ENCODE results near the gene FAM234A. TPM values are rescaled to one million over a fixed set of nuclear protein-coding genes. Genes with fewer than 3 reads are reported as not detected.

Gene FAM234A
- total RNA-seq, 2 experiments from 2014 or later, result 10.9 to 26.8 TPM

DNA sequence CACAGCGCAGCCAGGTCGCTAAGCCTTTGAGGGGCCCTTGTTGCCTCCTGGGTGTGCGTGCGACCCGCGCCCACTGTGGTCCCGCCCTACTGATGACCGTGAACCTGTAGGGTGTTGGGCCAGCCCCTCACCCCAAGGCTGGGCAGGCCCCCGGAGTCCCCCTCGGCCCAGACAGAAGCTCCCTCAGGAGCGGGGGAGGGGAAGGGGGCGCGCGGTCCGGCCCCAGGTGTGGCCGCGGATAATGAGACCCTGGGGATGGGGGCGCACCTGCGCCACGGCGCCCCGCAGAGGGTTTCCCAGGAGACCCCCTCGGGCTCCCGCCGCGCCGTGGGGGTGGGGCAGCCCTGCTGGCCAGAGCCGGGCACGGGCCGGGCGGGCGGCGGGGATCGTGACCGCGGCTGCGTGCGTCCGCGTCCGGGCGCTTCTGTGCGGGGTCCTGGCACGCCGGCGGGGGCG is 45.4 kb downstream of the FAM234A start:
- no peak overlapping the region for H3K4me2 ChIP-seq (ENCODE audit: low read length)
- H3K4me1 ChIP-seq (ENCODE audit: insufficient read depth, low read length, poor library complexity, severe bottlenecking), result no peaks in the 10 kb centered on the region
- no TSS peak for BruUV-seq (replicated peaks)
- TF ChIP-seq EZH2phosphoT487 (IDR thresholded peaks at IDR 0.05; ENCODE audit: borderline replicate concordance, low read depth, low read length) (no peak), CTCF (conservative IDR thresholded peaks at IDR 0.05; ENCODE audit: low read length) (no peak)
- no peak overlapping the region for H2AFZ ChIP-seq (ENCODE audit: low read length)
- H3K27ac ChIP-seq (ENCODE audit: low read depth, low read length, poor library complexity, severe bottlenecking), result no peak overlapping the region
- H3K9me2 ChIP-seq (ENCODE audit: insufficient read depth, low read length), result no peaks in the 10 kb centered on the region
- no peaks in the 10 kb centered on the region for H3K36me3 ChIP-seq (ENCODE audit: insufficient read depth, low read length)
- H3K9me3 ChIP-seq (ENCODE audit: low read length), result no peaks in the 10 kb centered on the region
- ChIA-PET CTCF (ENCODE audit: unreplicated experiment) (no interaction called here), POLR2A (no interaction called here)
- no peaks in the 10 kb centered on the region for H3K79me2 ChIP-seq (ENCODE audit: insufficient read depth, low read depth, low read length)
- no peak overlapping the region for H3K4me3 ChIP-seq (ENCODE audit: low read depth, low read length, poor library complexity, severe bottlenecking)
- no peaks in the 10 kb centered on the region for H4K20me1 ChIP-seq (ENCODE audit: insufficient read depth, low read length)
- intact Hi-C loops (cut with micrococcal nuclease; ENCODE audit: unreplicated experiment), result no loop called here
- no peak for DNase-seq (ENCODE audit: low spot score)

- Histone ChIP-seq H2AFZ (ENCODE audit: low read length) (no peak within 1 kb of the TSS), H3K4me2 (ENCODE audit: low read length) (no peak within 1 kb of the TSS), H3K27ac (ENCODE audit: low read depth, low read length, poor library complexity, severe bottlenecking) (no peak within 1 kb of the TSS), H3K4me1 (ENCODE audit: insufficient read depth, low read length, poor library complexity, severe bottlenecking) (no peaks in the 10 kb centered on the region), H3K4me3 (ENCODE audit: low read depth, low read length, poor library complexity, severe bottlenecking) (no peak within 1 kb of the TSS), H3K9me3 (ENCODE audit: low read length) (no peaks in the 10 kb centered on the region), H3K9me2 (ENCODE audit: insufficient read depth, low read length) (no peaks in the 10 kb centered on the region), H3K36me3 (ENCODE audit: insufficient read depth, low read length) (no peaks in the 10 kb centered on the region), H4K20me1 (ENCODE audit: insufficient read depth, low read length) (no peaks in the 10 kb centered on the region), H3K79me2 (ENCODE audit: insufficient read depth, low read depth, low read length) (no peaks in the 10 kb centered on the region)
- POLR2A ChIA-PET, result no interaction called here
- CTCF ChIA-PET (ENCODE audit: unreplicated experiment), result no interaction called here
- no TSS peak for BruUV-seq (replicated peaks)
- DNase-seq (ENCODE audit: low spot score), result no peak
- TF ChIP-seq CTCF (conservative IDR thresholded peaks at IDR 0.05; ENCODE audit: low read length), result no peak
- no peak for TF ChIP-seq EZH2phosphoT487 (IDR thresholded peaks at IDR 0.05; ENCODE audit: borderline replicate concordance, low read depth, low read length)
- intact Hi-C loops (cut with micrococcal nuclease; ENCODE audit: unreplicated experiment), result no loop called here
Measured at GRCh38 chr16:280552-280951, 45.9 kb downstream of the FAM234A start, which contains the start of gene ARHGDIG. Gene ARHGDIG, plus strand, starts transcription at chr16:280591. Its CDS starts 90 bp downstream, at chr16:280681.

DNA sequence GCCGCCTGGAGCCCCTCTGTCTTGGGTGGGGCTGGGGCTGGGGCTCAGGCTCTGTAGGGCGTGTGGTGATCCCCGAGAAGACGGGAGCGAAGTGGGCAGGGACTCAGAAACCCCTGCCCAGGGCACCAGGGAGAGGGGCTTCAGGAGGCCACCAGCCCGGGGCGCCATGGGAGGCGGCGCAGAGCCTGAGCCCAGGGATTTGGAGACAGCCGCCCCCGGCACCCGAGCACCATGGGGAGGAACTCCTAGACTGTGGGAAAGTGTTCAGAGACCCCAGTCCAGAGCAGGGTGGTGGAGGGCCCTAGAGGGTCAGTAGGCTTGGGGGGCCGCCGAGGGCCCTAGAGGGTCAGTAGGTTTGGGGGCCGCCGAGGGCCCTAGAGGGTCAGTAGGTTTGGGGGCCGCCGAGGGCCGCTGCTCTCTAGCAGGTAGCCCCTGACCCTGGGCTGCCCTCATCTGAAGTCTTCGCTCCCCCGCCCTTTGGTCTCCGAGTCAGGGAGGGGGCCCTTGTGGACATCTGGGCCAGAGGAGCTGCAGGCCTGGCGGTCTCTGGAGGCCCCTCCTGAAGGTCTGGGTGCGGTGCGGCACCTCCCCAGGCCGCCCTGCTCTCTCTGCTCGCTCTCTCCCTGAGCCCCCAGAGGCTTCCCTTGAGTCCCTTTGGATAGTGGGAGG is 46.5 kb downstream of the FAM234A start:
- no TSS peak for BruUV-seq (replicated peaks)
- no peaks in the 10 kb centered on the region for H3K36me3 ChIP-seq (ENCODE audit: insufficient read depth, low read length)
- intact Hi-C loops (cut with micrococcal nuclease; ENCODE audit: unreplicated experiment), result no loop called here
- CTCF ChIA-PET (ENCODE audit: unreplicated experiment), result no interaction called here
- H3K4me2 ChIP-seq (ENCODE audit: low read length), result no peak overlapping the region
- POLR2A ChIA-PET, result no interaction called here
- no peaks in the 10 kb centered on the region for H3K9me2 ChIP-seq (ENCODE audit: insufficient read depth, low read length)
- no peak overlapping the region for H2AFZ ChIP-seq (ENCODE audit: low read length)
- H3K27ac ChIP-seq (ENCODE audit: low read depth, low read length, poor library complexity, severe bottlenecking), result no peak overlapping the region
- no peaks in the 10 kb centered on the region for H4K20me1 ChIP-seq (ENCODE audit: insufficient read depth, low read length)
- no peaks in the 10 kb centered on the region for H3K4me1 ChIP-seq (ENCODE audit: insufficient read depth, low read length, poor library complexity, severe bottlenecking)
- H3K79me2 ChIP-seq (ENCODE audit: insufficient read depth, low read depth, low read length), result no peaks in the 10 kb centered on the region
- no peak for DNase-seq (ENCODE audit: low spot score)
- H3K4me3 ChIP-seq (ENCODE audit: low read depth, low read length, poor library complexity, severe bottlenecking), result no peak overlapping the region
- TF ChIP-seq CTCF (conservative IDR thresholded peaks at IDR 0.05; ENCODE audit: low read length) (no peak), EZH2phosphoT487 (IDR thresholded peaks at IDR 0.05; ENCODE audit: borderline replicate concordance, low read depth, low read length) (no peak)
- no peaks in the 10 kb centered on the region for H3K9me3 ChIP-seq (ENCODE audit: low read length)
